ENCODE data around the gene MUC2.

DNA sequence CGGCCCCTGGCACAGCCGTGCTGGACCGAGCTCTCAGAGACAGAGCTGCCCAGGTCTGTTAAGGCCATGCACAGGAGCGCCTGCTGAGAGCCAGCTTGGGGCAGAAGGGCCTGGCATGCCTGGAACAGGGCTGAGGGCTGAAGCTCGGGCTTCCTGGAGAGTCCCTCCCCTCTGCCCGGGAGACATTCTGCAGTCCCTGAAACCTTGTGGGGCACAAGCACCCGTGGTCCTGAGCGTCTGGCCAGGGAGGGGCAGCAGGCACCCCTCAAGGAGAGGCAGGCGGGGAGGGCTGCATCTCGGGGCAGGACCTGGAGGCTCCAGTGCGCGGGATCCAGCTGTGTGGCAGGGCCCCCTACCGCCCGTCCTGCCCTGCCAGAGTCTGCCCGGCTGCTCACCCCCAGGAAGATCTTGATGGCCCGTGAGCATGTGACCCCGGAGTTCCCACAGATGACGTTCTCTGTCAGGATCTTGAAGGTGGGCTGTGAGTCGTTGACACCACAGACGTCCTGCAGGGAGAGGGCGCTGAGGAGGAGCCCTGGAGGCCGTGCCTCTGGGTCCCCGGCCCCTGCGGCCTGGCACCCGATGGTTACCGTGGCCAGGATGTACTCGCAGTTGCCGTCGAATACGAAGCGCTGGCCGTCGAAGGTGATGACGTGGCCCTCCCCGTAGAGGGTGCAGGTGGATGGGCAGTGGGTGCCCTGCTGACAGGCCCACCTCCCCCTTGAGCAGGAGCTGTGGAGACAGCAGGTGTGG, 49.1 kb upstream of the MUC2 start:
- TF ChIP-seq JUNB (CRISPR knock-in tag; conservative IDR thresholded peaks at IDR 0.05) (no peak), TCF7 (IDR thresholded peaks at IDR 0.05; ENCODE audit: borderline replicate concordance) (no peak), FOXJ3 (CRISPR knock-in tag; IDR thresholded peaks at IDR 0.05) (no peak)
- TF ChIP-seq, protein P1, sequence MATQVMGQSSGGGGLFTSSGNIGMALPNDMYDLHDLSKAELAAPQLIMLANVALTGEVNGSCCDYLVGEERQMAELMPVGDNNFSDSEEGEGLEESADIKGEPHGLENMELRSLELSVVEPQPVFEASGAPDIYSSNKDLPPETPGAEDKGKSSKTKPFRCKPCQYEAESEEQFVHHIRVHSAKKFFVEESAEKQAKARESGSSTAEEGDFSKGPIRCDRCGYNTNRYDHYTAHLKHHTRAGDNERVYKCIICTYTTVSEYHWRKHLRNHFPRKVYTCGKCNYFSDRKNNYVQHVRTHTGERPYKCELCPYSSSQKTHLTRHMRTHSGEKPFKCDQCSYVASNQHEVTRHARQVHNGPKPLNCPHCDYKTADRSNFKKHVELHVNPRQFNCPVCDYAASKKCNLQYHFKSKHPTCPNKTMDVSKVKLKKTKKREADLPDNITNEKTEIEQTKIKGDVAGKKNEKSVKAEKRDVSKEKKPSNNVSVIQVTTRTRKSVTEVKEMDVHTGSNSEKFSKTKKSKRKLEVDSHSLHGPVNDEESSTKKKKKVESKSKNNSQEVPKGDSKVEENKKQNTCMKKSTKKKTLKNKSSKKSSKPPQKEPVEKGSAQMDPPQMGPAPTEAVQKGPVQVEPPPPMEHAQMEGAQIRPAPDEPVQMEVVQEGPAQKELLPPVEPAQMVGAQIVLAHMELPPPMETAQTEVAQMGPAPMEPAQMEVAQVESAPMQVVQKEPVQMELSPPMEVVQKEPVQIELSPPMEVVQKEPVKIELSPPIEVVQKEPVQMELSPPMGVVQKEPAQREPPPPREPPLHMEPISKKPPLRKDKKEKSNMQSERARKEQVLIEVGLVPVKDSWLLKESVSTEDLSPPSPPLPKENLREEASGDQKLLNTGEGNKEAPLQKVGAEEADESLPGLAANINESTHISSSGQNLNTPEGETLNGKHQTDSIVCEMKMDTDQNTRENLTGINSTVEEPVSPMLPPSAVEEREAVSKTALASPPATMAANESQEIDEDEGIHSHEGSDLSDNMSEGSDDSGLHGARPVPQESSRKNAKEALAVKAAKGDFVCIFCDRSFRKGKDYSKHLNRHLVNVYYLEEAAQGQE (IDR thresholded peaks at IDR 0.05; ENCODE audit: borderline replicate concordance): no peak
- TF ChIP-seq, protein P1 (CRISPR knock-in tag; IDR thresholded peaks at IDR 0.05; ENCODE audit: low read depth): no peak
